ENCODE data around the gene TMC1.

DNA sequence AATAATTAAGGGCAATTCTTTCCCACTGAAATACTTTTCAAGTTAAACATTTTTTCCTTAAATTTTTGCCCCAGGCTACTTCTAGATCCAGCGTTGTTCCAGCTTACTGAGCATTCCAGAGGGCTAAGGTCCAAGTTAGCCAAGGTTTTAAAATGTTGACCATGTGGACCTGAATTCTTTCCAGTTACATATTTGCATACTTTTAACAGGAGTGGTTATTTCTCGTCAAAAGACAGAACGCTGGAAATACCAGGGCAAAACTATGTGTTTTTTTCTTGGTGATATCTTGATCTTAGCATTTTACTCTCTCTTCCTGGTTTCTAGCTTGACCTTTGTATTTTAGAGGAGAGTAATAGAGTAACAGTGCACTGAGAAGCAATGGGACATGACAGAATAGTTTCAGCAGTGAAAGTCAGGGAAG, 32.8 kb downstream of the TMC1 start:
- TF ChIP-seq, protein P1, sequence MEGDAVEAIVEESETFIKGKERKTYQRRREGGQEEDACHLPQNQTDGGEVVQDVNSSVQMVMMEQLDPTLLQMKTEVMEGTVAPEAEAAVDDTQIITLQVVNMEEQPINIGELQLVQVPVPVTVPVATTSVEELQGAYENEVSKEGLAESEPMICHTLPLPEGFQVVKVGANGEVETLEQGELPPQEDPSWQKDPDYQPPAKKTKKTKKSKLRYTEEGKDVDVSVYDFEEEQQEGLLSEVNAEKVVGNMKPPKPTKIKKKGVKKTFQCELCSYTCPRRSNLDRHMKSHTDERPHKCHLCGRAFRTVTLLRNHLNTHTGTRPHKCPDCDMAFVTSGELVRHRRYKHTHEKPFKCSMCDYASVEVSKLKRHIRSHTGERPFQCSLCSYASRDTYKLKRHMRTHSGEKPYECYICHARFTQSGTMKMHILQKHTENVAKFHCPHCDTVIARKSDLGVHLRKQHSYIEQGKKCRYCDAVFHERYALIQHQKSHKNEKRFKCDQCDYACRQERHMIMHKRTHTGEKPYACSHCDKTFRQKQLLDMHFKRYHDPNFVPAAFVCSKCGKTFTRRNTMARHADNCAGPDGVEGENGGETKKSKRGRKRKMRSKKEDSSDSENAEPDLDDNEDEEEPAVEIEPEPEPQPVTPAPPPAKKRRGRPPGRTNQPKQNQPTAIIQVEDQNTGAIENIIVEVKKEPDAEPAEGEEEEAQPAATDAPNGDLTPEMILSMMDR (IDR thresholded peaks at IDR 0.05): no peak
- TF ChIP-seq POLR2A (IDR thresholded peaks at IDR 0.05) (no peak), EP300 (IDR thresholded peaks at IDR 0.05) (no peak)

Measured in suprapubic skin (tissue), 3 donors.